PFSK-1 (cell line): ENCODE results near the gene C1orf52.

Experiments used
- FOXP2 ChIP-seq: optimal IDR thresholded peaks from 2 replicates; pipeline ENCODE3; 2011; ENCODE audit warnings: borderline replicate concordance, control low read depth, inconsistent platforms; ENCODE audit not compliant: insufficient read depth; ENCODE audit errors: extremely low read length, extremely low read depth
- POLR2AphosphoS5 ChIP-seq: IDR thresholded peaks from 2 replicates; pipeline ENCODE4 v1.6.1; 2012; ENCODE audit warnings: low read depth, mild to moderate bottlenecking, control low read depth, low read length, moderate library complexity
- TAF1 ChIP-seq: IDR thresholded peaks from 2 replicates; pipeline ENCODE4 v1.6.1; 2012; ENCODE audit warnings: low read length, control low read depth, borderline replicate concordance; ENCODE audit not compliant: insufficient read depth
- TF ChIP-seq, protein P1 (sequence below), 2 experiments: IDR thresholded peaks; 2 replicates each; pipeline versions ENCODE4 v1.6.1 to v1.8.0; 2011 to 2012; ENCODE audit warnings: low read depth in 2 of 2, low read length in 2 of 2, control low read depth in 1 of 2, inconsistent platforms in 1 of 2, mild to moderate bottlenecking in 1 of 2, moderate library complexity in 1 of 2; ENCODE audit not compliant: insufficient read depth in 1 of 2

DNA sequence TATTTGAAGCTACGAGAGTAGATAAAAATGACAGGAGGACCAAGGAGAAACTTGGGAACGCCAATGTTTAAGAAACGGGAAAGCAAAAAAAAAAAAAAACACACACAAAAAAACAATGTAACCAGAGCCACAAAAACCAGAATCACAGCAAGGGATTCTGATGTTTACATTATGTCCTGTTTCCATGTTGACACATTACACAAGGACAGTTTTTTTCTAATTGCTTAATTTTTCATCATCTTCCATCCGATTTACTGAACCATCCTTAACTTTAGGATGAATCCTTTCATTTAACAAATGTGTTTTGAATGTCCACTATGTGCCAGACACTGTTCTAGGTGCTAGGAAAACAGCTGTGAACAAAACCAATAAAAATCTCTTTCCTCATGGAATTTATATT is 18.3 kb upstream of the C1orf52 start:
- TF ChIP-seq POLR2AphosphoS5 (no peak), FOXP2 (no peak), TAF1 (no peak)
- TF ChIP-seq, protein P1, sequence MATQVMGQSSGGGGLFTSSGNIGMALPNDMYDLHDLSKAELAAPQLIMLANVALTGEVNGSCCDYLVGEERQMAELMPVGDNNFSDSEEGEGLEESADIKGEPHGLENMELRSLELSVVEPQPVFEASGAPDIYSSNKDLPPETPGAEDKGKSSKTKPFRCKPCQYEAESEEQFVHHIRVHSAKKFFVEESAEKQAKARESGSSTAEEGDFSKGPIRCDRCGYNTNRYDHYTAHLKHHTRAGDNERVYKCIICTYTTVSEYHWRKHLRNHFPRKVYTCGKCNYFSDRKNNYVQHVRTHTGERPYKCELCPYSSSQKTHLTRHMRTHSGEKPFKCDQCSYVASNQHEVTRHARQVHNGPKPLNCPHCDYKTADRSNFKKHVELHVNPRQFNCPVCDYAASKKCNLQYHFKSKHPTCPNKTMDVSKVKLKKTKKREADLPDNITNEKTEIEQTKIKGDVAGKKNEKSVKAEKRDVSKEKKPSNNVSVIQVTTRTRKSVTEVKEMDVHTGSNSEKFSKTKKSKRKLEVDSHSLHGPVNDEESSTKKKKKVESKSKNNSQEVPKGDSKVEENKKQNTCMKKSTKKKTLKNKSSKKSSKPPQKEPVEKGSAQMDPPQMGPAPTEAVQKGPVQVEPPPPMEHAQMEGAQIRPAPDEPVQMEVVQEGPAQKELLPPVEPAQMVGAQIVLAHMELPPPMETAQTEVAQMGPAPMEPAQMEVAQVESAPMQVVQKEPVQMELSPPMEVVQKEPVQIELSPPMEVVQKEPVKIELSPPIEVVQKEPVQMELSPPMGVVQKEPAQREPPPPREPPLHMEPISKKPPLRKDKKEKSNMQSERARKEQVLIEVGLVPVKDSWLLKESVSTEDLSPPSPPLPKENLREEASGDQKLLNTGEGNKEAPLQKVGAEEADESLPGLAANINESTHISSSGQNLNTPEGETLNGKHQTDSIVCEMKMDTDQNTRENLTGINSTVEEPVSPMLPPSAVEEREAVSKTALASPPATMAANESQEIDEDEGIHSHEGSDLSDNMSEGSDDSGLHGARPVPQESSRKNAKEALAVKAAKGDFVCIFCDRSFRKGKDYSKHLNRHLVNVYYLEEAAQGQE (IDR thresholded peaks at IDR 0.05; ENCODE audit: insufficient read depth in 1 of 2, low read depth in 2 of 2, low read length in 2 of 2), result no peak
